Measurements from ENCODE around the gene TAP1. TPM values are rescaled to one million over a fixed set of nuclear protein-coding genes. Genes with fewer than 3 reads are reported as not detected.

TAP1 gene
- total and polyA plus RNA-seq, 10 of the 15 experiments (the other 5 are each of a cell fraction or from before 2014, with no cell fraction given) = 33.4 to 249 (median 169) TPM

DNA sequence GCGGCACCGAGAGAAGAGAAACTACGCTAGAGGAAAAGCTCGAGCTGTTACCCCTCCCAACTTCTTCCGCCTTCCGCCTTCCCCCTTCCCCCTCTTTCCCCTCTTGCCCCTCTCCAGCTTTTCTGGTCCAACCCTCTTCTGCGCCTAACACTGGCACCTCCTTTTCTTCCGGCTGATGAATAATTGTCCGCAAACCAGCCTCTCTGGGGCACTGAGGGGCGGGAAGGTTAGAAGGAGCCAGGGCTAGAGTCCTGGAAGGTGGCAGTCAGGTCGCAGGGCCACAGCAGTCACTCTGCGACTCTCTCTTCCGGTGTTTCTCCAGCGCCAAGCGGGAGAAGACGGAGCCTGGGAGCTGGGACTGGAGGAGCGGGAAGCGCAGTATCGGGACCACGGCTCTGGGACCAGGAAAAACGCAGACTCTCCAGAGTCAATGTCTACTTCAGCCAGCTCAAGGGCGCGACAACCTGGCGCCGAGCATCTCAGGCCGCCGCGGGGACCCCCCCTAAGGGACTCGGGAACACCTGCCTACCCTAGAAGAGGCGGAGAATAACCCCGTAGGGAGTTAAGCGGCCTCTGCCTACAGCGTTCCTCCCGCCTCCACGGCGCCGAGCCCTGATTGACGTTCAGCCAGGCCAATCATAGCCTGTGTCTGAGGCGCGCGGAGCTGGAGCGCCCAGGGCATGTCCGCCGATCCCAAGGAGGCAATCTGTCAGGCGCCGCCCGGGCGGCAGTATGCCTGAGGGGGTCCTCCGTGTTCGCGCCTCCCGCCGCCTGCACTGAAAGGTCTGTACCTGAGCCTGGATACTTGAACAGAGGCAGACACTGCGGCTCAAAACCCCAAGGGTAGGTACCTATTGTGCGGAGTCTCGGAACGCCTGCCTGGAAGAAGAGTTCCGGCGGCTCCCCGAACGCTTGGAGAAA, 40.8 kb upstream of the TAP1 start:
- DNase-seq (ENCODE audit: low read depth, low spot score) = peak; percentile 91
- H3K4me1 ChIP-seq (ENCODE audit: control insufficient read depth, insufficient read depth, low read length) = peaks cover 12% of the 10 kb centered on the region
- peak overlapping the region; percentile 90 for H3K27ac ChIP-seq (ENCODE audit: control insufficient read depth, insufficient read depth)
- peak overlapping the region; percentile 90 for H2AFZ ChIP-seq (ENCODE audit: control insufficient read depth, low read depth, low read length)
- no peaks in the 10 kb centered on the region for H4K20me1 ChIP-seq (ENCODE audit: control insufficient read depth, insufficient read depth)
- peak overlapping the region; percentile 88 for H3K9ac ChIP-seq (ENCODE audit: control insufficient read depth, insufficient read depth, low read length)
- peak overlapping the region; percentile 79 for H3K4me2 ChIP-seq (ENCODE audit: control insufficient read depth, insufficient read depth)
- peak overlapping the region; percentile 81 for H3K4me3 ChIP-seq
- ChIA-PET SMC1A (ENCODE audit: uncharacterized antibody, unreplicated experiment) (interaction anchor here (0.7 to 6.7 kb wide), 21 partner anchors 24 to 352 kb away, joined by 3 to 51 read pairs (median 5); partner anchors contain the start of genes HLA-DMA, HLA-DMB and TAP2), CTCF (interaction anchor here (0.7 to 5.2 kb wide), 15 partner anchors 8 to 94 kb away, joined by 3 to 61 read pairs (median 5); partner anchors contain the start of genes HLA-DMA and PSMB9), RAD21 (ENCODE audit: unreplicated experiment) (interaction anchor here (0.6 to 5.0 kb wide), 20 partner anchors 8 to 470 kb away, joined by 3 to 34 read pairs (median 4); partner anchors contain the start of genes HLA-DMA, HLA-DMB, HLA-DPB1 and PSMB9), POLR2A (interaction anchor here (0.6 to 3.3 kb wide), 23 partner anchors 8 to 340 kb away, joined by 3 to 23 read pairs (median 4); partner anchors contain the start of genes BRD2, HLA-DMA, HLA-DMB and HLA-DPA1)
- in situ Hi-C loops (cut with MboI) = no loop called here
- no peaks in the 10 kb centered on the region for H3K36me3 ChIP-seq (ENCODE audit: control insufficient read depth in 2 of 2, insufficient read depth in 2 of 2, low read length in 1 of 2)
- H3K9me3 ChIP-seq (replicated peaks; ENCODE audit: control insufficient read depth, insufficient read depth, low read length) = no peaks in the 10 kb centered on the region
- H3K27me3 ChIP-seq (replicated peaks in 1 of 2; ENCODE audit: control insufficient read depth in 2 of 2, insufficient read depth in 2 of 2, low read length in 1 of 2) = no peaks in the 10 kb centered on the region
- peak; percentile 92 for FAIRE-seq
- intact Hi-C loops (cut with micrococcal nuclease; ENCODE audit: unreplicated experiment) = loop anchor here (1.0 kb wide), 1 partner anchor 50 kb away; no protein-coding TSS in a partner anchor
- under 1% methylated on average over 61 of the region's 61 CpGs for whole genome bisulfite sequencing (ENCODE audit: insufficient coverage, insufficient replicate concordance, low lambda C conversion rate, missing lambda C conversion rate)
- ATAC-seq = peak; percentile 98
- BruUV-seq (replicated peaks) = no TSS peak
- H3K79me2 ChIP-seq (ENCODE audit: control insufficient read depth, insufficient read depth, low read length) = peaks cover 28% of the 10 kb centered on the region
- TF ChIP-seq NFYB (IDR thresholded peaks at IDR 0.05; ENCODE audit: insufficient read depth, low read depth, low read length) (peak; percentile 90), ZNF687 (IDR thresholded peaks at IDR 0.05) (no peak), POLR2A (IDR thresholded peaks at IDR 0.05; ENCODE audit: low read depth, low read length) (peak; percentile 83), NRF1 (conservative IDR thresholded peaks at IDR 0.05; ENCODE audit: low read depth, low read length) (no peak), REST (IDR thresholded peaks at IDR 0.05; ENCODE audit: low read depth, low read length) (no peak), IKZF2 (IDR thresholded peaks at IDR 0.05) (peak; percentile 38 to 52; a peak in 3 of 4 replicates), RB1 (IDR thresholded peaks at IDR 0.05; ENCODE audit: borderline replicate concordance) (peak; percentile 68; the same call in 1 of the 2 replicates), ZNF274 (IDR thresholded peaks at IDR 0.05; ENCODE audit: insufficient read depth, insufficient read length) (no peak), SUPT20H (IDR thresholded peaks at IDR 0.05; ENCODE audit: borderline replicate concordance, control insufficient read depth, low read depth, low read length) (no peak), CTCF (IDR thresholded peaks at IDR 0.05 in 2 of 3, conservative IDR thresholded peaks at IDR 0.05 in 1 of 3; ENCODE audit: control insufficient read depth in 2 of 3, extremely low read depth in 1 of 3, insufficient read depth in 1 of 3, low read depth in 3 of 3, low read length in 3 of 3) (no peak; a peak in 1 of 6 replicates), BRCA1 (IDR thresholded peaks at IDR 0.05; ENCODE audit: low read depth, low read length) (no peak)
